ENCODE data around the gene SYNDIG1.

SYNDIG1 gene

DNA sequence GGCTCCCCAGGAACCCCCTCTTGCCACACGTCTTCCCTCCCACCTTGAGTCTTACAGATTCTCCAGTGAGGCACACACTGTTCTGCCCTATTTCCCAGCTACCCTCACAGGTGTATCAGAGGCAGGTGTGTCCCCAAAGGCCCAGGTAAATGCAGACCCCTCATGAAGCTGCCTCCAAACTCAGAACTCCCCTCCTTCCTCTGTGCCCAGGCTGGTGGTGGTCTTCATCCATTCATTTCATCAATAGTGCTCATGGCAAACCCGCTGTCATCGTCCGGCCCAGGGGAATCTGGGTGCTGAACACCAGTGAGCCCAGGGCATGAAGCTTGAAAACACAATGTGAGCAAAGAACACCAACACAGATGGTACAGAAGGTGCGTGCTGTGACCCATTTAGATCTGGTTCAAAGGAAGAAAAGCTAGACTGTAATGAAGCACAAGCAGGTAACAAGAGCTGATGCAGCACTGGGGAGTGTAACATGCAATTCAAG is 213.1 kb downstream of the SYNDIG1 start:
- H3K4me3 ChIP-seq (ENCODE audit: low read length): no peak overlapping the region
- TF ChIP-seq CTCF (IDR thresholded peaks at IDR 0.05; ENCODE audit: insufficient read depth, low read depth, low read length, missing control alignments): no peak
- no peak for DNase-seq (ENCODE audit: low read depth)

GRCh38 chr20:24683676-24684075 is 214.2 kb downstream of the SYNDIG1 start:
- no peak overlapping the region for H3K4me3 ChIP-seq (ENCODE audit: low read length)
- TF ChIP-seq CTCF (IDR thresholded peaks at IDR 0.05; ENCODE audit: insufficient read depth, low read depth, low read length, missing control alignments): no peak
- DNase-seq (ENCODE audit: low read depth): no peak

DNA sequence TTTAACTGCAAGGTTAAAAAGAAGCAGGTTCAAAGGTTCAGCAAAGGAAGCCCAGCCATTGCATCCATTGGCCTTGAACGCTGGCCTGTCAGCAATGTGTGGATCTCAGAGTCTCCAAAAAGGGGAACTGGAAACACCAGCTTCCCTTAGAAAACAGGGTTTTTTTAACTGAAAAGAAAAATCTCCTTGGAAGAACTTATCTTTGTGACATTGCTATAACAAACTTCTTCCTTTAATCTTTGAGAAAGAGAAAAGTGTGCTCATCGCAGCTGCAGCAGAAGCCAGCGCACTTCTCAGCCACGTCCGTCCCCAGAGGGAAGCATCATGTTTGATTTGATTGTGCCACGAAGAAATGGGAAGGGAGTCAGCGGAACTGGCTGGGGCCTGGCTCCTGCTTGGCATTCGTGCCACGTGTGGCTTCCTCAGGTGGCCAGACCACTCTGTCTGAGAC is 215.0 kb downstream of the SYNDIG1 start:
- no peak for TF ChIP-seq CTCF (IDR thresholded peaks at IDR 0.05; ENCODE audit: insufficient read depth, low read depth, low read length, missing control alignments)
- no peak for DNase-seq (ENCODE audit: low read depth)
- no peak overlapping the region for H3K4me3 ChIP-seq (ENCODE audit: low read length)

DNA sequence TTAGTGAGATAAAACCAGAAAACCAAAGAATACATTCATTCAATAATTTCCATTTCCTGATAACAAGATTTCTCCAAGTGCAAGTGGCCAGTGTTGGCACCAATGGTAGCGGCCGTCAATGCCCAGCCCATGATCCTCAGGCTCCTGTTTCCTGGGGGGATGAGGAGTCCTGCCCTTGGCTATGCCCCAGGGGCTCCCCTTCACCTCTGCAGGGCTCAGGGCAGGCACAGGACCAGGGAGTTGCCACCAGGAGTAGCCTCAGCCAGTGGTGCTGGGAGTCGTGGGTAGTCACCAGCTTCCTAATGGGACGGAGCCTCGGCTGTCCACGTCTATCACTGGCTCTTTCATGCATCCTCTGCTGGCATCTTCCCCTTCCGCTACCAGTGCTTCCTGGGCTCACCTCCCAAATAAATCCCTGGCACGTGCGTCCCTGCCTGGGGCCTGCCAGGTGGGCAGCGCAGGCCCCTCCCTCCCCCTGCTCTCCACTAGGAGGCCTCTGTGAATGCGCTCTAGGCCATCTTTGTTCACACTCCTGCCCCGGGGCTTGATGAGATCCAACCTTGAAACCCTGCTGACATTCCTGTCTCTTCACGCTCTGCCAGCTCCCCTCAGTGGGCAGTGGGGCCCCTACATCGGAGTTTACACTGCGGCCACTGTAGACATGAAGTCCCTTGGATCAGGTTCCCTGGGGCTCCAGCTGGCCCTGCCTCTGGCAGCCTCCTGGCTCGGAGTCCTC is 215.7 kb downstream of the SYNDIG1 start:
- H3K4me3 ChIP-seq (ENCODE audit: low read length): no peak overlapping the region
- DNase-seq (ENCODE audit: low read depth): no peak
- no peak for TF ChIP-seq CTCF (IDR thresholded peaks at IDR 0.05; ENCODE audit: insufficient read depth, low read depth, low read length, missing control alignments)

DNA sequence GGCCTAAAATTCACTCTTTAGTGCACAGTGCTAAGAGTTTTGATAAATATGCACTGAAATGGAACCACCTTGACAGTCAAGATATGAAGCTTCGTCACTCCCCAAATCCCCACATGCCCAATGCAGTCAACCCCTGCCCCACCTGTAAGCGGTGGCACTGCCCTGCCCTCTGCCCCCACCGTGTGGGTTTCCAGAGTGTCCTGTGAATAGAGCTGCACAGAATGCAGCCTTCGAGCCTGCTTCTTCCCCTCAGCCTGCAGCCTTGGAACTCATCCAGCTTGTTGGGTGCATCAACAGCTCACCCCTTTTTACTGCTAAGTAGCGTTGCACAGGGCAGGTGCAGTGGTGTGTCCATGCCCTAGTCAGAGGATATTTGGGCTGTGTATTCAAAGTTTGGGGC is 216.3 kb downstream of the SYNDIG1 start:
- H3K4me3 ChIP-seq (ENCODE audit: low read length): no peak overlapping the region
- no peak for TF ChIP-seq CTCF (IDR thresholded peaks at IDR 0.05; ENCODE audit: insufficient read depth, low read depth, low read length, missing control alignments)
- DNase-seq (ENCODE audit: low read depth): no peak

GRCh38 chr20:24686156-24686555 is 216.7 kb downstream of the SYNDIG1 start:
- H3K4me3 ChIP-seq (ENCODE audit: low read length): no peak overlapping the region
- DNase-seq (ENCODE audit: low read depth): no peak
- no peak for TF ChIP-seq CTCF (IDR thresholded peaks at IDR 0.05; ENCODE audit: insufficient read depth, low read depth, low read length, missing control alignments)

GRCh38 chr20:24690408-24690807 is 221.0 kb downstream of the SYNDIG1 start:
- H3K4me3 ChIP-seq (ENCODE audit: low read length): no peak overlapping the region
- no peak for DNase-seq (ENCODE audit: low read depth)
- TF ChIP-seq CTCF (IDR thresholded peaks at IDR 0.05; ENCODE audit: insufficient read depth, low read depth, low read length, missing control alignments): no peak

All from epithelial cell of esophagus (primary cell).